SU-DHL-6 (cell line): ENCODE results near the gene MOCOS.
"Not testable (repeated sequence)": the region's sequence is repeated elsewhere in the genome, so short reads cannot be mapped to it uniquely, and the experiment has no call there.

Experiments
- H2AFZ ChIP-seq: fragments of 200-600 bp; sonication (generic); 2 replicates; pipeline ENCODE4 v1.6.1; 2014; ENCODE audit warnings: low read depth, mild to moderate bottlenecking, moderate library complexity, mixed read lengths, antibody characterized with exemption, low read length; ENCODE audit not compliant: severe bottlenecking
- H3F3A ChIP-seq: fragments of 200-600 bp; shearing (Covaris generic); 2 replicates; pipeline ENCODE4 v1.6.0; 2016; ENCODE audit warnings: antibody characterized with exemption, mild to moderate bottlenecking; ENCODE audit not compliant: insufficient read depth
- H3K27ac ChIP-seq: fragments of 200-600 bp; sonication (generic); 2 replicates; pipeline ENCODE4 v1.5.1; 2016; ENCODE audit warnings: low read depth, mild to moderate bottlenecking, low read length, moderate library complexity, mixed read lengths
- H3K27me3 ChIP-seq: fragments of 200-600 bp; sonication (generic), shearing (Covaris generic); 2 replicates; pipeline ENCODE4 v1.6.0; 2014; ENCODE audit warnings: mild to moderate bottlenecking, low read length
- H3K36me3 ChIP-seq: fragments of 200-600 bp; sonication (generic); 2 replicates; pipeline ENCODE4 v1.6.1; 2014; ENCODE audit warnings: mild to moderate bottlenecking, low read length, mixed read lengths
- H3K4me2 ChIP-seq: fragments of 300-600, 200-600 bp; shearing (Covaris generic), sonication (generic); 2 replicates; pipeline ENCODE4 v1.6.0; 2014; ENCODE audit warnings: low read length, low read depth, mild to moderate bottlenecking; ENCODE audit not compliant: poor library complexity, severe bottlenecking
- H3K4me3 ChIP-seq: fragments of 200-600 bp; sonication (generic); 2 replicates; pipeline ENCODE4 v1.5.1; 2014; ENCODE audit warnings: antibody characterized with exemption, low read length, mild to moderate bottlenecking, mixed read lengths; ENCODE audit not compliant: insufficient read depth, poor library complexity, severe bottlenecking
- H3K79me2 ChIP-seq: fragments of 200-600 bp; sonication (generic); 2 replicates; pipeline ENCODE4 v1.6.1; 2014; ENCODE audit warnings: mild to moderate bottlenecking, low read length, moderate library complexity; ENCODE audit not compliant: insufficient read depth
- H3K9ac ChIP-seq: fragments of 200-600 bp; sonication (generic); 2 replicates; pipeline ENCODE4 v1.7.0; 2014; ENCODE audit warnings: mild to moderate bottlenecking, low read length
- H3K9me2 ChIP-seq: fragments of 200-600 bp; sonication (generic); replicated peaks from 2 replicates; pipeline ENCODE4 v1.6.1; 2014; ENCODE audit warnings: low read length; ENCODE audit not compliant: insufficient read depth
- H3K9me3 ChIP-seq: fragments of 200-600 bp; sonication (generic); 2 replicates; pipeline ENCODE4 v1.6.1; 2014; ENCODE audit warnings: low read length, mixed read lengths; ENCODE audit not compliant: insufficient read depth
- H4K20me1 ChIP-seq: fragments of 200-600 bp; sonication (generic); 2 replicates; pipeline ENCODE4 v1.6.1; 2014; ENCODE audit warnings: low read depth, mild to moderate bottlenecking, antibody characterized with exemption, low read length, moderate library complexity, mixed read lengths
- EZH2phosphoT487 ChIP-seq: fragments of 200-600 bp; sonication (generic), shearing (Covaris generic); conservative IDR thresholded peaks from 2 replicates; pipeline ENCODE4 v1.6.1; 2018; ENCODE audit warnings: mild to moderate bottlenecking, antibody characterized with exemption, low read length, moderate library complexity, mixed read lengths
- TF ChIP-seq, protein P1 (sequence below): fragments of 200-600 bp; sonication (generic); IDR thresholded peaks from one replicate; pipeline ENCODE4 v1.5.1; 2017; ENCODE audit warnings: antibody characterized with exemption, mild to moderate bottlenecking, low read length, moderate library complexity; ENCODE audit not compliant: insufficient read depth, poor library complexity, severe bottlenecking

Gene MOCOS

DNA sequence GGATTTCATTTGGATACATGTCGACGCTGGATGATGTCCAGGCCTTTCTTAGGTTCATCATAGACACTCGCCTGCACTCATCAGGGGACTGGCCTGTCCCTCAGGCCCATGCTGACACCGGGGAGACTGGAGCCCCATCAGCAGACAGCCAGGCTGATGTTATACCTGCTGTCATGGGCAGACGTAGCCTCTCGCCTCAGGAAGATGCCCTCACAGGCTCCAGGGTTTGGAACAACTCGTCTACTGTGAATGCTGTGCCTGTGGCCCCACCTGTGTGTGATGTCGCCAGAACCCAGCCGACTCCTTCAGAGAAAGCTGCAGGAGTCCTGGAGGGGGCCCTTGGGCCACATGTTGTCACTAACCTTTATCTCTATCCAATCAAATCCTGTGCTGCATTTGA is 28.3 kb downstream of the MOCOS start:
- Histone ChIP-seq H3K9ac (no peak overlapping the region), H3K9me3 (no peaks in the 10 kb centered on the region), H2AFZ (no peak overlapping the region), H3F3A (no peaks in the 10 kb centered on the region), H3K79me2 (no peaks in the 10 kb centered on the region), H3K4me3 (no peak overlapping the region), H3K9me2 (no peaks in the 10 kb centered on the region), H4K20me1 (no peaks in the 10 kb centered on the region), H3K4me2 (no peak overlapping the region), H3K27ac (no peak overlapping the region), H3K36me3 (no peaks in the 10 kb centered on the region), H3K27me3 (no peaks in the 10 kb centered on the region)
- TF ChIP-seq, protein P1, sequence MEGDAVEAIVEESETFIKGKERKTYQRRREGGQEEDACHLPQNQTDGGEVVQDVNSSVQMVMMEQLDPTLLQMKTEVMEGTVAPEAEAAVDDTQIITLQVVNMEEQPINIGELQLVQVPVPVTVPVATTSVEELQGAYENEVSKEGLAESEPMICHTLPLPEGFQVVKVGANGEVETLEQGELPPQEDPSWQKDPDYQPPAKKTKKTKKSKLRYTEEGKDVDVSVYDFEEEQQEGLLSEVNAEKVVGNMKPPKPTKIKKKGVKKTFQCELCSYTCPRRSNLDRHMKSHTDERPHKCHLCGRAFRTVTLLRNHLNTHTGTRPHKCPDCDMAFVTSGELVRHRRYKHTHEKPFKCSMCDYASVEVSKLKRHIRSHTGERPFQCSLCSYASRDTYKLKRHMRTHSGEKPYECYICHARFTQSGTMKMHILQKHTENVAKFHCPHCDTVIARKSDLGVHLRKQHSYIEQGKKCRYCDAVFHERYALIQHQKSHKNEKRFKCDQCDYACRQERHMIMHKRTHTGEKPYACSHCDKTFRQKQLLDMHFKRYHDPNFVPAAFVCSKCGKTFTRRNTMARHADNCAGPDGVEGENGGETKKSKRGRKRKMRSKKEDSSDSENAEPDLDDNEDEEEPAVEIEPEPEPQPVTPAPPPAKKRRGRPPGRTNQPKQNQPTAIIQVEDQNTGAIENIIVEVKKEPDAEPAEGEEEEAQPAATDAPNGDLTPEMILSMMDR: no peak
- TF ChIP-seq EZH2phosphoT487: no peak

DNA sequence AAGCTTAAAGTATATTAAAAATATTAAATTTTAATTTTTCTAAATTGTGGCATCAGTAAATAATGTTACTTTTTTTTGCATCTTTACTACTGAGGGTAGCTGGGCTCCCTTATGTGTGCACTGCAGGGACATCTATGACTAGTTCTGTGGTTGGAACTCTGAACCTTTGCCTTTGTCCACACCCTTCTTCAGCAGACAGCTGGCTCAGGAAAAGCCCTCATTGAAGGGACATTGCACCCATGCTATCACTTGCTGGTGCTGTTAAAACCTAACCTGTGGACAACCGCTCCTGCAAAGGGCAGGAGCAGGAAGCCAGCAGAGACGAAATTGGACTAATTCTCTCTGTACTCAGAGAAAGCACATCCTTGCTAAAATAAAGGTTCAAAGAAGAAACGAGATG is 30.1 kb downstream of the MOCOS start:
- no peaks in the 10 kb centered on the region for H3F3A ChIP-seq
- H3K36me3 ChIP-seq: no peaks in the 10 kb centered on the region
- H4K20me1 ChIP-seq: no peaks in the 10 kb centered on the region
- H2AFZ ChIP-seq: no peak overlapping the region
- H3K27me3 ChIP-seq: no peaks in the 10 kb centered on the region
- no peaks in the 10 kb centered on the region for H3K9me2 ChIP-seq
- no peak overlapping the region for H3K27ac ChIP-seq
- TF ChIP-seq, protein P1: no peak
- no peak for TF ChIP-seq EZH2phosphoT487
- no peaks in the 10 kb centered on the region for H3K9me3 ChIP-seq
- H3K4me2 ChIP-seq: no peak overlapping the region
- H3K79me2 ChIP-seq: no peaks in the 10 kb centered on the region
- H3K4me3 ChIP-seq: no peak overlapping the region
- H3K9ac ChIP-seq: no peak overlapping the region

DNA sequence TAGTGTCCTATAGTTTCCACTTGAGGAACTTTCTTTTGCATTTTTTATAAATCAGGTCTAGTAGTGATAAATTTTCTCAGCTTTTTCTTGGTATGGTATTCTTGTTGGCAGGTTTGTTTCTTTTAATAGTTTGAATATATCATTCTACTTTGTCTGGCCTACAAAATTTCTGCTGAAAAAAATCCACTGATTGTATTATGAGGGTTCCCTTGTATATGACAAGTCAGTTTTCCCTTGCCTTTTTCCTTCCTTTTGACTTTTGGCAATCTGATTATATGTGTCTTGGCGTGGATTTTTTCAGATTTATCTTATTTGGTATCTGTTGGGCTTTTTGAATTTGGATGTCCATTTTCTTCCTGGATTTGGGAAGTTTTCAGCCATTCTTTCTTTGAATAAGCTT is 41.9 kb downstream of the MOCOS start:
- Histone ChIP-seq H3K9me2 (no peaks in the 10 kb centered on the region), H3K4me2 (no peak overlapping the region), H3K9me3 (peaks cover 13% of the 10 kb centered on the region; the same call in 1 of the 2 replicates), H3K4me3 (no peak overlapping the region), H2AFZ (no peak overlapping the region), H3K27ac (no peak overlapping the region), H3K79me2 (no peaks in the 10 kb centered on the region), H3K36me3 (no peaks in the 10 kb centered on the region), H3K9ac (no peak overlapping the region), H3F3A (no peaks in the 10 kb centered on the region), H4K20me1 (no peaks in the 10 kb centered on the region), H3K27me3 (no peaks in the 10 kb centered on the region)
- TF ChIP-seq, protein P1: no peak
- no peak for TF ChIP-seq EZH2phosphoT487

DNA sequence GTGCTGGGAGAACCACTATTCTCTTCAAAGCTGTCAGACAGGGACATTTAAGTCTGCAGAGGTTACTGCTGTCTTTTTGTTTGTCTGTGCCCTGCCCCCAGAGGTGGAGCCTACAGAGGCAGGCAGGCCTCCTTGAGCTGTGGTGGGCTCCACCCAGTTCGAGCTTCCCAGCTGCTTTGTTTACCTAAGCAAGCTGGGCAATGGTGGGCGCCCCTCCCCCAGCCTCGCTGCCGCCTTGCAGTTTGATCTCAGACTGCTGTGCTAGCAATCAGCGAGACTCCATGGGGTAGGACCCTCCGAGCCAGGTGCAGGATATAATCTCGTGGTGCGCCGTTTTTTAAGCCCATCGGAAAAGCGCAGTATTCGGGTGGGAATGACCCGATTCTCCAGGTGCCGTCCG is 53.2 kb downstream of the MOCOS start:
- H3K36me3 ChIP-seq, H3K4me3 ChIP-seq, H2AFZ ChIP-seq, H4K20me1 ChIP-seq, H3K27ac ChIP-seq, H3F3A ChIP-seq, H3K4me2 ChIP-seq, H3K9me3 ChIP-seq, H3K27me3 ChIP-seq, H3K9ac ChIP-seq, H3K9me2 ChIP-seq, H3K79me2 ChIP-seq: not testable (repeated sequence)
